Measurements from ENCODE around the gene MRPS18A. TPM values are rescaled to one million over a fixed set of nuclear protein-coding genes. Genes with fewer than 3 reads are reported as not detected.

MRPS18A gene
- total and polyA plus RNA-seq, 12 donors, result 24.8 to 119 (median 52.0) TPM

- Histone ChIP-seq H3K27ac (no peak overlapping the region), H3K4me1 (replicated peaks in 1 of 2) (peaks cover 9 to 18% of the 10 kb centered on the region in 2 donors), H3K36me3 (replicated peaks in 1 of 2) (peaks cover 0 to 62% of the 10 kb centered on the region in 2 donors), H3K27me3 (no peaks in the 10 kb centered on the region), H3K9me3 (replicated peaks in 1 of 3) (no peaks in the 10 kb centered on the region), H3K4me3 (no peak overlapping the region)
- DNase-seq, result peak in 1 of 7 donors; percentile 50
- no peak for TF ChIP-seq CTCF (IDR thresholded peaks at IDR 0.05)
- 75 to 85% (median 82%) methylated on average over 3 to 7 of the region's 7 CpGs for WGBS, 4 donors
- intact Hi-C loops (cut with DNase I), result no loop called here
These were observed 62.8 kb downstream of the MRPS18A start for GRCh38 chr6:43624786-43625288.

- H3K27me3 ChIP-seq, result no peaks in the 10 kb centered on the region
- peaks cover 0 to 62% of the 10 kb centered on the region in 2 donors for H3K36me3 ChIP-seq (replicated peaks in 1 of 2)
- no peak for TF ChIP-seq CTCF (IDR thresholded peaks at IDR 0.05)
- no peak for TF ChIP-seq POLR2A (IDR thresholded peaks at IDR 0.05)
- H3K27ac ChIP-seq, result no peak overlapping the region
- WGBS, 4 donors, result 84 to 92% (median 88%) methylated on average over 4 to 12 of the region's 12 CpGs
- H3K9me3 ChIP-seq (replicated peaks in 1 of 3), result no peaks in the 10 kb centered on the region
- no peak overlapping the region for H3K4me3 ChIP-seq
- intact Hi-C loops (cut with DNase I), result no loop called here
- peak in 1 of 7 donors; percentile 53 for DNase-seq
- peaks cover 9 to 18% of the 10 kb centered on the region in 2 donors for H3K4me1 ChIP-seq (replicated peaks in 1 of 2)
These were observed 63.5 kb downstream of the MRPS18A start for GRCh38 chr6:43623880-43624785.

GRCh38 chr6:43622541-43622940 is 65.0 kb downstream of the MRPS18A start:
- Histone ChIP-seq H3K27ac (no peak overlapping the region), H3K4me3 (no peak overlapping the region), H3K4me1 (replicated peaks in 1 of 2) (peaks cover 2 to 11% of the 10 kb centered on the region in 2 donors), H3K9me3 (replicated peaks in 1 of 3) (no peaks in the 10 kb centered on the region), H3K36me3 (replicated peaks in 1 of 2) (peaks cover 0 to 62% of the 10 kb centered on the region in 2 donors), H3K27me3 (no peaks in the 10 kb centered on the region)
- intact Hi-C loops (cut with DNase I), result no loop called here
- 91 to 96% (median 94%) methylated on average over 5 to 10 of the region's 10 CpGs for WGBS, 4 donors
- peak in 1 of 7 donors; percentile 50 for DNase-seq
- no peak for TF ChIP-seq POLR2A (IDR thresholded peaks at IDR 0.05)
- no peak for TF ChIP-seq CTCF (IDR thresholded peaks at IDR 0.05)

- TF ChIP-seq POLR2A (IDR thresholded peaks at IDR 0.05), result no peak
- no peak for TF ChIP-seq CTCF (IDR thresholded peaks at IDR 0.05)
- Histone ChIP-seq H3K36me3 (replicated peaks in 1 of 2) (peaks cover 0 to 62% of the 10 kb centered on the region in 2 donors), H3K27ac (no peak overlapping the region), H3K27me3 (no peaks in the 10 kb centered on the region), H3K9me3 (replicated peaks in 1 of 3) (no peaks in the 10 kb centered on the region), H3K4me1 (replicated peaks in 1 of 2) (peaks cover 0 to 4% of the 10 kb centered on the region in 2 donors), H3K4me3 (no peak overlapping the region)
- WGBS, 4 donors, result 94 to 98% (median 96%) methylated on average over 8 to 10 of the region's 10 CpGs
- DNase-seq, result peak in 1 of 7 donors; percentile 47
- intact Hi-C loops (cut with DNase I), result no loop called here
These were observed 65.8 kb downstream of the MRPS18A start for GRCh38 chr6:43621836-43622180.

Other genes with a start within 250 kb of the MRPS18A start
- 1 to 10 TPM in 4 of 9 donors, under 1 TPM in 2, not detected in 3; 0.14 to 3.9 (median 1.4) TPM for gene DLK2, start 232.2 kb downstream of the MRPS18A start, total RNA-seq
- gene DLK2, start 232.2 kb downstream of the MRPS18A start, polyA plus RNA-seq, result 1 to 10 TPM in 1 of 3 donors, under 1 TPM in 1, not detected in 1; 0.64 to 1.0 TPM
- 10 to 100 TPM; 23.1 to 66.0 (median 32.5) TPM for gene TJAP1, start 210.2 kb downstream of the MRPS18A start, total RNA-seq
- gene TJAP1, start 210.2 kb downstream of the MRPS18A start, polyA plus RNA-seq, result 10 to 100 TPM; 17.6 to 77.5 (median 54.4) TPM
- gene LRRC73, start 177.4 kb downstream of the MRPS18A start, total RNA-seq, result 10 to 100 TPM in 3 of 9 donors, 1 to 10 TPM in 6; 1.4 to 15.0 (median 4.4) TPM
- gene LRRC73, start 177.4 kb downstream of the MRPS18A start, polyA plus RNA-seq, result 1 to 10 TPM; 2.8 to 4.0 (median 3.1) TPM
- gene YIPF3, start 170.9 kb downstream of the MRPS18A start, total RNA-seq, result 100 to 1,000 TPM; 121 to 271 (median 170) TPM
- gene YIPF3, start 170.9 kb downstream of the MRPS18A start, polyA plus RNA-seq, result 100 to 1,000 TPM in 1 of 3 donors, 10 to 100 TPM in 2; 78.1 to 139 (median 98.0) TPM
- 10 to 100 TPM; 16.8 to 54.4 (median 30.3) TPM for gene POLR1C, start 170.7 kb downstream of the MRPS18A start, total RNA-seq
- gene POLR1C, start 170.7 kb downstream of the MRPS18A start, polyA plus RNA-seq, result 10 to 100 TPM; 36.7 to 67.2 (median 50.7) TPM
- 10 to 100 TPM; 16.1 to 70.6 (median 22.9) TPM for gene XPO5, start 111.8 kb downstream of the MRPS18A start, total RNA-seq
- 10 to 100 TPM; 10.9 to 26.2 (median 14.8) TPM for gene XPO5, start 111.8 kb downstream of the MRPS18A start, polyA plus RNA-seq
- 10 to 100 TPM in 8 of 9 donors, 1 to 10 TPM in 1; 7.5 to 25.0 (median 14.0) TPM for gene POLH, start 111.6 kb downstream of the MRPS18A start, total RNA-seq
- gene POLH, start 111.6 kb downstream of the MRPS18A start, polyA plus RNA-seq, result 10 to 100 TPM in 1 of 3 donors, 1 to 10 TPM in 2; 1.5 to 10.3 (median 2.7) TPM
- 10 to 100 TPM; 16.5 to 59.3 (median 43.2) TPM for gene GTPBP2, start 58.5 kb downstream of the MRPS18A start, total RNA-seq
- 10 to 100 TPM; 26.9 to 73.5 (median 65.1) TPM for gene GTPBP2, start 58.5 kb downstream of the MRPS18A start, polyA plus RNA-seq
- gene MAD2L1BP, start 52.0 kb downstream of the MRPS18A start, total RNA-seq, result 100 to 1,000 TPM in 1 of 9 donors, 10 to 100 TPM in 8; 16.1 to 112 (median 29.6) TPM
- gene MAD2L1BP, start 52.0 kb downstream of the MRPS18A start, polyA plus RNA-seq, result 10 to 100 TPM; 15.2 to 26.2 (median 18.2) TPM
- under 1 TPM in 7 of 9 donors, not detected in 2; 0.20 to 1.00 (median 0.35) TPM for gene RSPH9, start 42.8 kb downstream of the MRPS18A start, total RNA-seq
- gene RSPH9, start 42.8 kb downstream of the MRPS18A start, polyA plus RNA-seq, result under 1 TPM; 0.22 to 0.72 (median 0.71) TPM
- 100 to 1,000 TPM in 4 of 9 donors, 10 to 100 TPM in 5; 31.5 to 343 (median 71.0) TPM for gene VEGFA, start 82.4 kb upstream of the MRPS18A start, total RNA-seq
- gene VEGFA, start 82.4 kb upstream of the MRPS18A start, polyA plus RNA-seq, result 100 to 1,000 TPM in 2 of 3 donors, 10 to 100 TPM in 1; 89.5 to 146 (median 129) TPM